Activated CD4-positive, alpha-beta T cell treated with anti-CD3 and anti-CD28 coated beads, Interleukin-2, amount 50 U/mL, for 4 hours (primary cell): Measurements from ENCODE around the gene WDR55.
"Not testable (repeated sequence)": the region's sequence is repeated elsewhere in the genome, so short reads cannot be mapped to it uniquely, and the experiment has no call there.

ENCODE experiments used
- DNase-seq, 2 experiments: peaks; one replicate each; pipeline ENCODE4 v3.0.0-alpha.2; 2020

The WDR55 gene, protein sequence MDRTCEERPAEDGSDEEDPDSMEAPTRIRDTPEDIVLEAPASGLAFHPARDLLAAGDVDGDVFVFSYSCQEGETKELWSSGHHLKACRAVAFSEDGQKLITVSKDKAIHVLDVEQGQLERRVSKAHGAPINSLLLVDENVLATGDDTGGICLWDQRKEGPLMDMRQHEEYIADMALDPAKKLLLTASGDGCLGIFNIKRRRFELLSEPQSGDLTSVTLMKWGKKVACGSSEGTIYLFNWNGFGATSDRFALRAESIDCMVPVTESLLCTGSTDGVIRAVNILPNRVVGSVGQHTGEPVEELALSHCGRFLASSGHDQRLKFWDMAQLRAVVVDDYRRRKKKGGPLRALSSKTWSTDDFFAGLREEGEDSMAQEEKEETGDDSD

GRCh38 chr5:140664359-140665119 is at the start of gene WDR55:
TSS of gene WDR55 (plus strand) at chr5:140664904. CDS start at chr5:140664913, 9 bp downstream.
- DNase-seq: peak; percentile 94

GRCh38 chr5:140622301-140622700 is 42.4 kb upstream of the WDR55 start:
- no peak for DNase-seq

GRCh38 chr5:140623061-140623460 is 41.6 kb upstream of the WDR55 start:
- not testable (repeated sequence) for DNase-seq

DNA sequence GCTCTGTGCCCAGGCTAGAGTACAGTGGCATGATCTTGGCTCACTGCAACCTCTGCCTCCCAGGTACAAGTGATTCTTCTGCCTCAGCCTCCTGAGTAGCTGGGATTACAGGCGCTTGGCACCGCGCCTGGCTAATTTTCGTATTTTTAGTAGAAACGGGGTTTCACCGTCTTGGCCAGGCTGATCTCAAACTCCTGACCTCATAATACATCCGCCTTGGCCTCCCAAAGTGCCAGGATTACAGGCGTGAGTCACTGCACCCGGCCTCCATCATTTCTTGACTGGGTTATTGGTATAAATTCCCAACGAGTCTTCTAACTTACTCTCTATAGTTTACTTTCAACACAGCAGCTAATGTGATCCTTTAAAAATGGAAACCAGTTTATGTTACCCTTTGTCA is 39.8 kb upstream of the WDR55 start:
- DNase-seq: not testable (repeated sequence)

GRCh38 chr5:140627972-140628371 is 36.7 kb upstream of the WDR55 start:
- DNase-seq: no peak

DNA sequence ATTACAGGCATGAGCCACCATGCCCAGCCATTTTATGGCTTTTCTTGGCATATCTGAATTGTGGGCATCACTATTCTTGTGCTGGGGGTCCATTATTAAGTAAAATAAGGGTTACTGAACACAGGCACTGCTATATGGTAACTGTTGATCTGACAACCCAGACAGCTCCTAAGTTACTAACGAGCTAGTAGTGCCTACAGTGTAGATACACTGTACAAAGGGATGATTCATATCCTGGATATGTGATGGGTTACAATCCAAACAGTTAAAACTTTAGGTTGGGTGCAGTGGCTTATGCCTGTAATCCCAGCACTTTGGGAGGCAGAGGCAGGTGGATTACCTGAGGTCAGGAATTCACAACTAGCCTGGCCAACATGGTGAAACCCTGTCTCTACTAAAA is 36.0 kb upstream of the WDR55 start:
- DNase-seq: no peak

- no peak for DNase-seq
These were observed 34.2 kb upstream of the WDR55 start for GRCh38 chr5:140630292-140631035.

GRCh38 chr5:140631036-140631417 is 33.7 kb upstream of the WDR55 start:
- no peak for DNase-seq

- peak; percentile 8 to 23 for DNase-seq
These were observed 32.8 kb upstream of the WDR55 start for GRCh38 chr5:140631831-140632365.

GRCh38 chr5:140632366-140633020 is 32.2 kb upstream of the WDR55 start:
- peak; percentile 41 to 48 for DNase-seq

DNA sequence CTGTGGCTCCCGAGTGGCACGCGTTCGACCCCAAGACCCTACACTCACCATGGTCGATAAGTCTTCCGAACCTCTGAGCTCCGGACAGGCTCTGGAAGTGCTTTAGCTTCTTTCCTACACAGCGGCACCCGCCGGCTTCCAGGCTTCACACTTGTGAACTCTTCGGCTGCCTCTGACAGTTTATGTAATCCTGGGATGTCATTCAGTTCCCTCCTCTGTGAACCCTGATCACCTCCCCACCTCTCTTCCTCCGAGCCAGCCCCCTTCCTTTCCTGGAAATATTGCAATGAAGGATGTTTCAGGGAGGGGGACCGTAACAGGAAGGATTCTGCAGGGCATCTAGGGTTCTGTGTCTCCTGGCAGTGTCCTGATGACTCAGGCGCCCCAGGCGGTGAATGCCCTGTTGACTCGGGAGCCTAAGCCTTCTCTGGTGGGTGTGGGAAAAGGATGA is 31.7 kb upstream of the WDR55 start, which contains the start of gene CD14:
CD14 (minus strand) TSS at position 155 of the 451 bp plus-strand sequence; CDS start at position 51, 104 bp downstream.
- DNase-seq: no peak

- no peak for DNase-seq
These were observed 31.2 kb upstream of the WDR55 start for GRCh38 chr5:140633501-140633900.

DNA sequence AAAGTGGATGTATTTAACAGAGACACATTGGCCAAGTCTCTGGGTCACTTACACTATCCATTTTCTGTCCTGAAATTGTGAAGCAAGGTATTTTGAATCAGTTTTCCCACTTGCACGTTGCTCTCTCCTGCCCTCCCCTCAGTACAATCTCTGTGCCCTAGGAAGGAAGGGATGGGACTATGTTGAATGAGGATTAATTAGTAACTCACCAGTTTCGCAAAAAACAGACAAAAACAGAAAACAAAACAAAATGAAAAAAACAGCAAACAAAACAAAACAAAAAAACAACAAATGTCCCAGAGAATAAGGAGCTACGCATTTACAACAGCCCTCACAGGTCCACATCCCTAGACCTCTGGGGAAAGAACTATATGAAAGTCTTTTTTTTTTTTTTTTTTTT is 30.6 kb upstream of the WDR55 start:
- DNase-seq: no peak

DNA sequence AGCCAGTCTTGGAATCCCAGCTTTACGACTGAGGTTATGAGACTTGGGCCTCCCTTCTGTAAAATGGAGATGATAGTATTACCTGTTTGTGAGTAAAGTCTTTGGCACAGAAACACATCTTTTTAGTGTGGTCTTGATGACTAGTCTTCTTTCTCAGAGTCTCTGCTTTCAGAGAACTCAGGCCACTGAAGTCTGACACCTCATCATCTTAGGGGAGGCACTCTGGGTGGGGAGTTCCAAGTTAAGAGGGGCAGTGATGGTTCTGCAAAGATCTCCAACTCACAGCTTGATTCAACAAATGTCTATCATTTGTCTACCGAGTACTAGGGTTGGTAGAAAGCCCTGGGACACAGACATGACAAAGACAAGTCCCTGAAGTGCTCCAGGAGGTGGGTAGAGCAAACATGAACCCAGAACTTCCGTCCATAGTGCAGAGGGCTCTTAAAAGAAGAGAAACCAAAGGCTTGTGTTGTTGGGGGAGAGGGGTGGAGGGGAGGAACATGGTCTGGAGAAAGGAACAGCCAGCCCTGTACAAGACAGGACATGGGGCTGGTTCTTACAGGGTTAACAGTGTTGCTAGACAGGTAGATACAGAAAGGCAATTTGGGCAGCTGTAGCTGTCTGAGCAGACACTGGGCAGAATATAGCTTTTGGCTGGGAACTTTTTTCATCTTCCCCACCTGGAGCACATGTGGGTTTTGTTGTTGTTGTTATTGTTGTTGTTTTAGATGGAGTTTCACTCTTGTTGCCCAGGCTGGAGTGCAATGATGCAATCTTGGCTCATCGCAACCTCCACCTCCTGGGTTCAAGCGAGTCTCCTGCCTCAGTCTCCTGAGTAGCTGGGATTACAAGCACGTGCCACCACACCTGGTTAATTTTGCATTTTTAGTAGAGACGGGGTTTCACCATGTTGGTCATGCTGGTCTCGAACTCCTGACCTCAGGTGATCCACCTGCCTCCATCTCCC is 29.1 kb upstream of the WDR55 start:
- DNase-seq: no peak

DNA sequence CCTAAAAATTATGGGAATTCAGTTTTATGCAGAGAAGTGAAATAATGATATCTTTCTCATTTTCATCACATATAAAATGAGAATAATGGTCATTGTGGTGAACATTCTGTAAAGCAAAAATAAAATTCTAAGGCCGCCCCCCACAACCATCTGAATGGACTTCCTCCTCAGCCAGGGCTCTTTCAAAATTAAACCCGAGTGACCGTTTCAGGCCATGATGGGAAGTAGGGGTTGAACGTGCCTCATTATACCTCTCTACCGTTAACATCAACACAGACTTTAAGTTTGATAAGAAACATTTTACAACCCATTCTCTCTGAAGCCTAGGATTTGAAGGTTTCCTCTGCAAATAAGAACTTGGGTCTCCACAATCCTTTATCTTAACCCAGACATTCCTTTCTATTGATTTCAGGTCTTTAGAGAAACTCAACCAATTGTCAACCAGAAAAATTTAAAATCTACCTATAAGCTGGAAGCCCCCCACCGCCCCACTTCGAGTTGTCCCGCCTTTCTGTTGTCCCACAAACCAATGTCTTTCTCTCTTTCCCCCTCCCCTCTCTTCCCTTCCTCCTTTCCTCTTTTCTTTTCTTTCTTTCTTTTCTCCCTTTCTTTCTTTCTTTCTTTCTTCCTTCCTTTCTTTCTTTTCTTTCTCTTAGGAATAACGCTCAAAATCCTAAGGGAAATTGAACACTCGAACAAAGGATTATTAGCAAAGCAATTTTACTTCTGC is 27.2 kb upstream of the WDR55 start:
- DNase-seq: no peak

- DNase-seq: not testable (repeated sequence)
These were observed 25.9 kb upstream of the WDR55 start for GRCh38 chr5:140638898-140639147.

- DNase-seq: peak; percentile 97
These were observed 25.3 kb upstream of the WDR55 start, which contains the start of gene TMCO6 for GRCh38 chr5:140639148-140639981. TSS of gene TMCO6 (plus strand) at chr5:140639451. CDS start at chr5:140639528, 77 bp downstream.

DNA sequence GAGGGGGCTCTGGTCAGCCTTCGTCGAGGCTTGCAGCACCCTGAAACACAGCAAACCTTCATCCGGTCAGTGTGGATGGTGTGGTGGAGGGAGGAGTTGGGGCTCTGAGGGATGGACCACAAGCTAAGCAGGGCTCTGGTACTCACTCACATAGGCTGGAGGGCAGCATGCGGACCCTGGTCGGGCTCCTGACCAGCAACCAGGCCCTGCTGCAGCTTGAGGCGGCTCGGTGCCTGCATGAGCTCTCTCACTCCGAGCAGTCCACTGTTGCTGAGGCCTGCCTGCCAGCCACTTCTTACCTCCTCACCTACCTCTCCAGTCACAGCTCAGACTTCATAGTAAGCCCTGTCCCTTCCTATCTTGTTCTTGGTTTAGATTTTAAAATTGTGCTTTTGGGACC is 23.0 kb upstream of the WDR55 start:
- DNase-seq: no peak

DNA sequence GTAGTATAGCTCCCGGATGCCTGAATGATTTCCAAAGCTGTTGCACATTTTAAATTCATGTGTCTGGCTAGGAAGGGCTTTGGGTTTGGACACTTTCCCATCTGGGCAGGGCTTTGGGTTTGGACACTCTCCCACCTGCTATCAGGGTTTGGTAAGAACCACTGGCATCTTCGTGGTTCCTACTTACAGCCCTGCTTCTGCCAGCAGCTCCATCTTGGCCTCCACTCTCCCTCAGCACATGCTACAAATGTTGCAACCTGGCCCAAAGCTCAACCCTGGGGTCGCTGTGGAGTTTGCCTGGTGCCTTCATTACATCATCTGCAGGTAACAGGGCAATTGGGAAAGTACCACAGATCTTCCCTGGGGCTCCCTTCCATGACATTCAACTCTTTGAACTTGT is 22.0 kb upstream of the WDR55 start:
- DNase-seq: no peak

- DNase-seq: no peak
These were observed 17.7 kb upstream of the WDR55 start for GRCh38 chr5:140647042-140647419.
